AG20443 (cell line): ENCODE data around the gene ANKRD33B.
"Not testable (repeated sequence)": the region's sequence is repeated elsewhere in the genome, so short reads cannot be mapped to it uniquely, and the experiment has no call there.

ENCODE experiments used
- DNase-seq: peaks from one replicate; pipeline ENCODE4 v3.0.0; 2012; ENCODE audit warnings: low spot score, mixed read lengths

The ANKRD33B gene

DNA sequence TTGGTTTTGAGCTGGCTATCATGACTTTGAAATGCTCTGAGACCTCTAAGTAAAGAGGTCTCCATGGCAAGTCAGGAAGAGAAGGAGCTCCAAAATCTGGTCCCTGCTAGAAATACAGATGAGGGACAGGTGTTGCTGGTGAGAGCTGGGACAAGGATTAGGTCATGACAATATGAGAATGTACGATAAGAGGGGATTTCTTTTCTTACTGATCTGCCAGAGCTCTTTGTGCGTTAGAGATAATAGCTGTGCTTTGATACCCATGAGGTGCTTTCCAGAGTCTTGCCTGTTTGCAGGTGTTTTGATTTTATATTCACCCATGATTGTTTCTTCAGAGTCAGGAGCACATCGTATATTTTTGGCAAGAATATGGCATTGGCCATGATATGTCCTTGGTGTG lies 56.5 kb downstream of the ANKRD33B start:
- DNase-seq, result no peak

DNA sequence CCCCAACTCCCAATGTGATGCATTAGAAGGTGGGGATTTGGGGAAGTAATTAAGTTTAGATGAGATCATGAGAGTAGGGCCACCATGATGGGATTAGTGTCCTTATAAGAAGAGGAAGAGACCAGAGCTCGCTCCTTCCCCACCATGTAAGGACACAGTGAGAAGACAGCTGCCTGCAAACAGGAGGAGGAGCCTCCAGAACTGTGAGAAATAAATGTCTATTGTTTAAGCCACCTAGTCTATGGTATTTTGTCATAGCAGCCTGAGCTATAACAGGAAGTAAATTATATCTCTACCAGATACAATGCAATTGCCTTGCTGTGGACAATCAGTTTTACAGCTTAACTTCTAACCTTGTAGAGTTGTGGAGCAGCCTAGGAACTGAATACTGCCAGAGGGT lies 58.0 kb downstream of the ANKRD33B start:
- no peak for DNase-seq

DNA sequence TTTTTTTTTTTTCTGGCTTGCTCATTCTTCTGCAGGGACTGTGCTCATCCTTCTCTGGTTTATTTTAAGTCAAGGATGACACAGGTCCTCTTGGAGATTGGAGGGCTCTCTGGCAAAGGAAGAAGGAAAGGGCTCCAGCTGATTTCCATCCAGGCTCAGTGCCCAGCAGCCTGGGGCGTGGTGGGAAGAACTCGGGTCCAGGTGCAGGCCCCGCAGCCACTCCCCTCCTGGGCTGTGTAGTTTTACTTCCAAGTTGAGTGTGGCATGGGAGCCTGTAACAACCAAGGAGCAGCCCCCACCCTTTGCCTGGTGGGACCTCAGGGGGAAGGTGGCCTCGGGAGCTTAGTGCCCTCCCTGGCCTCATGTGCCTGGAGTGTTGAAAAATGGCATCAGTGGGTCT lies 58.9 kb downstream of the ANKRD33B start:
- DNase-seq, result no peak

DNA sequence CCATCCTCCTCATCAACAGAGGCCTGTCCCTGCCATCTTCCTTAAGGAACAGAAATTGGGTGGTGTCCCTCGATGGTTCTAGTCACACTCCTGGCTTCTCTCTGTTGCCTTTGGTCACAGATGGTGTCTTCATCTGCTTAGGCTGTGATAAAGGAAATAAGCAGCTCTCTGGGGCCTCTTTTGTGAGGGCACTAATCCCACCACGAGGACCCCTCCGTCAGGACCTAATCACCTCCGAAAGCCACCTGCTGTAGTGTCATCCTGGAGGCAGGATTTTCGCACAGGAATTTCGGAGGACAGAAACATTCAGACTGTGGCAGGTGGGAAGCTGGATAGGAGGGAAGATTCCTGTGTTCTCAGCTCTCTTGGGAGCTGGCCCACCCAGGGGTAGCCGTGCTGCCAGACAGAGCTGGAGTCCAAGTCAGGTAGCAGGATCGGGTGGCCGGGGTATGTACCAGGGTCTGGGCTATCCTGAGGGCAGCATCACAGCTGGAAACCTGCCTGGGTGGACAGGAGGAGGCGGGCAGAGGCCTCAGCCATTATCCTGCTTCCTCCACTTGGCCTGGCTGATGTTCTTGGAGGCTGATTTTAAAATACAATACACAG lies 59.5 kb downstream of the ANKRD33B start:
- DNase-seq, result no peak

DNA sequence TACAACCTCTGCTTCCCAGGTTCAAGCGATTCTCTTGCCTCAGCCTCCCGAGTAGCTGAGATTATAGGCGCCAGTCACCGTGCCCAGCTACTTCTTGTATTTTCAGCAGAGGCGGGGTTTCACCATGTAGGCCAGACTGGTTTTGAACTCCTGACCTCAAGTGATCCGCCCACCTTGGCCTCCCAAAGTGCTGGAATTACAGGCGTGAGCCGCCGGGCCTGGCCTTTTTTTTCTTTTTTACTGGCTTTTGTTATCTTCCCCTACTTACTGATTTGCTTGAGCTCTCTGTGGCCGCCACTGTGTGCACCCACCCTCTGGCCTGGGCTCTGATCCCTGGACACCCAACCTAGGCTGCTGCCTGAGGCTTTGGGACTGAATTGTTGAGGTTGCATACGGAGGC lies 60.3 kb downstream of the ANKRD33B start:
- no peak for DNase-seq

- no peak for DNase-seq
These were observed 60.8 kb downstream of the ANKRD33B start for GRCh38 chr5:10624679-10625078.

DNA sequence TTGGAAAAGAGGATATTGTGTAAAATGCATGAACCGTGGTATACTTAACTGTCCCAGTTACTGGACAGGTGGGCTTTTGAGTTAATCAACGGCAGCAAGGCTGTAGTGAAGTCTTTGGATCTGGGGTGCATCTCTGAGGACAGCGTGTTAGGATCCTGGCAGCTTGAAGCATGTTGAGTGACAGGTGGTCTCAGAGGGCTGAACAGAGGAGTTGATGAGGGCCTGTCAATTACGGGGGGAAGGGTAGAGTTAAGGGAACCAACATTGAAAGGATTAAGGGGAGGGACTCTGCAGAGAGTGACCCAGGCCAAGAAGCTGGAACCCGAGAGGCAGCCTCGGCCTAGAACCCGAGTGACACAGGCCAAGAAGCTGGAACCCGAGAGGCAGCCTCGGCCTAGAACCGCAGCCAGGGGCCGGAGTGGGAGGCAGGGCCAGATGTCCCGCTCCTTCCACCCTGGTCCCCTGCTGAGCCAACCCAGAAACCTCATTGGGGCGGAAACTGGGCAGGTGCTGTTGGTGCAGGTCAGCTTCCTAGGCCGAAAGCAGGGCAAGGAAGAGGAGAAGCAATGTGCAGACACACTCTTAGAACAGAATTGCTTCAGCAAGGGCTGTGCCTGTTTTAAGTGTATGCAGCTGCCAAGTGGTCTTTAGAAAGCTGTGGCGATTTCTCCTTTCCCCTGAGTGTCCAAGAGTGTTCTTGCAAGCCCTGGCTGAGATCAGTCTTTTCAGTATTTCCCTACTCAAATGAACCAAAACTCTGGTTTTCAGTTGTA lies 62.0 kb downstream of the ANKRD33B start:
- no peak for DNase-seq

GRCh38 chr5:10626473-10627013 lies 62.7 kb downstream of the ANKRD33B start:
- DNase-seq, result no peak

DNA sequence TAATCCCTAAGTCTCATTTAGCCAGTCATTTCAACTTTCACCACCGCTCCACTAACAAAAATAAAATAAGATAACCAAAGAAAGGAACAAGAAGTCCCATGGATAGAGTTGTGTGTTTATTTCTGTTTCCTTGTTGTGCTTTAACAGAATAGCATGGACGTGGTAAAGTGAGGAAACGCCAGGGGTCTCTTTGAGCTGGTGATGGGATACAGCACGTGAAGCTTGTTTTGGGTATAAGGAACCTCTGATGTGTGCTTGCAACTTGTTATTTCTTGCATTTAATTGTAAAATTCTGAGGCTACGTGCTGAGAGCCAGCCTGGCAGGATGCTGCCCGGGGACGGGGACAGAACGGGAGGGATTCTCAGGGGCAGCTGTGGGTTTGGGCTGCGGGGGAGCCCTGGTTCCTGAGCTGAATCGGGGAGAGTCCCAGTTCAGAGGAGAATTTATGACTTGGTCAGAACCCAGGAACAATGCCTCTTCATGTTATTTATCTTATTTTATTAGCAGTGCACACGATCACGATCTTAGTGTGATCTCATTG lies 63.4 kb downstream of the ANKRD33B start:
- DNase-seq, result peak; percentile 35

- DNase-seq, result no peak
These were observed 64.7 kb downstream of the ANKRD33B start for GRCh38 chr5:10628601-10629000.

- DNase-seq, result no peak
These were observed 65.8 kb downstream of the ANKRD33B start for GRCh38 chr5:10629682-10630081.

- no peak for DNase-seq
These were observed 66.3 kb downstream of the ANKRD33B start for GRCh38 chr5:10630126-10630525.

GRCh38 chr5:10630744-10631143 lies 66.9 kb downstream of the ANKRD33B start:
- DNase-seq, result not testable (repeated sequence)

GRCh38 chr5:10631316-10631996 lies 67.6 kb downstream of the ANKRD33B start:
- DNase-seq, result no peak

DNA sequence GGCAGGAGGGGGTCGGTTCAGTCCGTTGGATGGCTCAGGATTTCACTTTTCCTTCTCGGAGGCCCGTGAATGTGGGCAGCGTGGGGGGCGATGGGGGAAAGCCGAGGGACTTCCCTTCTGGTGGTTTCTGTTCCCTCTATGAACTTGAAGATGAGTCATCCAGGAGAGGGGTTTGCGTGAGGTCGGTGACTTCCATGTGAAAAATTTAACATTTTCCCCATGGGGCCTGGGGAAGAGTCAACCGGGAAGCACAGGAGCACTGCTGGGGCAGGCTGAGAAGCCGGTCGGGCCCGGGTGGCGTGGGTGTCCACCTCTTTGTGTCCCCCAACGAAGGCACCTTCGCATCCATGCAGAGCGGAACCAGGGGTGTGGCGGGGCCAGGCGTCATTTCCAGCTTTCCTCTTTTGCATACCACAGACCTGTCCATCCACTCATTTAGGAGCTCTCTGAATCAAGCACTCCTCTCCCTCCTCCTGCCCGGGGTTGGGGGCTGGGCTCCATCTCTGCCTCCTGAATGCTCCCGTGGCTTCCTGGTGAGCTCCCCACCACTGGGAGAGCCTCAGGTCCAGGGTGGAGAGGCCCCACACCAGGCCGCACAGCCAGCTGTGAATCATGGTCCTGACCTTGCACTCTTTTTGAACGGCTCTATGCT lies 68.4 kb downstream of the ANKRD33B start:
- peak; percentile 56 for DNase-seq

- DNase-seq, result no peak
These were observed 69.6 kb downstream of the ANKRD33B start for GRCh38 chr5:10633271-10634049.

- no peak for DNase-seq
These were observed 70.2 kb downstream of the ANKRD33B start for GRCh38 chr5:10634050-10634449.

DNA sequence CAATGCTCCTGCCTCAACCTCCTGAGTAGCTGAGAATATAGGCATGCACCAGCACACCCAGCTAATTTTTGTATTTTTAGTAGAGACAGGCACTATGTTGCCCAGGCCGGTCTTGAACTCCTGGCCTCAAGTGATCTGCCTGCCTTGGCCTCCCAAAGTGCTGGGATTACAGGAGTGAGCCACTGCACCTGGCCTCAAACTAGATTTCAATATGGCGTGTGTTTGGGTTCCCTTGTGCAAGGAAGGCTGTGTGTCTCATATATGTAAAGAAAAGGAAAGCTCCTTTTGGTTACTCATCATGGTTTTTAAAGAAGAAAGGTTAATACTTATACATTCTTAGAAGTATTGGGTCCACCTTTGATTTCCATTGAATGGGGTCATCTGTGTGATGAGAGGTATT lies 70.7 kb downstream of the ANKRD33B start:
- no peak for DNase-seq

- peak; percentile 68 for DNase-seq
These were observed 71.5 kb downstream of the ANKRD33B start for GRCh38 chr5:10635257-10635866.

- no peak for DNase-seq
These were observed 72.0 kb downstream of the ANKRD33B start for GRCh38 chr5:10635867-10636350.
